Measurements from ENCODE around the gene UHRF2. TPM values are rescaled to one million over a fixed set of nuclear protein-coding genes. Genes with fewer than 3 reads are reported as not detected.

The UHRF2 gene
- total and polyA plus RNA-seq, 2 of the 13 experiments (the other 11 are each of a cell fraction or from before 2014, with no cell fraction given): 42.1 to 44.2 TPM

GRCh38 chr9:6413365-6414246 lies 607 bp downstream of the UHRF2 start (continued):
- no peak for TF ChIP-seq CEBPG (CRISPR knock-in tag; IDR thresholded peaks at IDR 0.05)
- TF ChIP-seq PTBP1 (IDR thresholded peaks at IDR 0.05; ENCODE audit: low read depth, low read length, poor library complexity, severe bottlenecking): no peak
- TF ChIP-seq SKI (IDR thresholded peaks at IDR 0.05; ENCODE audit: partially characterized antibody): no peak
- TF ChIP-seq ZNF672 (CRISPR knock-in tag; IDR thresholded peaks at IDR 0.05): no peak
- TF ChIP-seq XRCC5 (optimal IDR thresholded peaks at IDR 0.05; ENCODE audit: low read length): no peak
- TF ChIP-seq SMAD3 (CRISPR knock-in tag; IDR thresholded peaks at IDR 0.05): no peak
- no peak for TF ChIP-seq ZNF17 (CRISPR knock-in tag; IDR thresholded peaks at IDR 0.05)
- TF ChIP-seq, protein P1, sequence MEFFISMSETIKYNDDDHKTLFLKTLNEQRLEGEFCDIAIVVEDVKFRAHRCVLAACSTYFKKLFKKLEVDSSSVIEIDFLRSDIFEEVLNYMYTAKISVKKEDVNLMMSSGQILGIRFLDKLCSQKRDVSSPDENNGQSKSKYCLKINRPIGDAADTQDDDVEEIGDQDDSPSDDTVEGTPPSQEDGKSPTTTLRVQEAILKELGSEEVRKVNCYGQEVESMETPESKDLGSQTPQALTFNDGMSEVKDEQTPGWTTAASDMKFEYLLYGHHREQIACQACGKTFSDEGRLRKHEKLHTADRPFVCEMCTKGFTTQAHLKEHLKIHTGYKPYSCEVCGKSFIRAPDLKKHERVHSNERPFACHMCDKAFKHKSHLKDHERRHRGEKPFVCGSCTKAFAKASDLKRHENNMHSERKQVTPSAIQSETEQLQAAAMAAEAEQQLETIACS (CRISPR knock-in tag; IDR thresholded peaks at IDR 0.05): no peak; the same call in 1 of the 2 replicates
- 0 out of 2 replicates have a peak, but pooled peaks have one; percentile 26 for TF ChIP-seq AHDC1 (CRISPR knock-in tag; IDR thresholded peaks at IDR 0.05; ENCODE audit: borderline replicate concordance)
- no peak for TF ChIP-seq ZNF251 (CRISPR knock-in tag; IDR thresholded peaks at IDR 0.05)
- no peak for TF ChIP-seq KDM5A (IDR thresholded peaks at IDR 0.05; ENCODE audit: borderline replicate concordance, low read length)
- TF ChIP-seq DNMT3B (CRISPR knock-in tag; conservative IDR thresholded peaks at IDR 0.05): no peak
- TF ChIP-seq ZFP82 (CRISPR knock-in tag; IDR thresholded peaks at IDR 0.05; ENCODE audit: borderline replicate concordance): peak; percentile 81; the same call in 1 of the 2 replicates
- TF ChIP-seq RELA (CRISPR knock-in tag; IDR thresholded peaks at IDR 0.05): no peak
- no peak for TF ChIP-seq MAF1 (CRISPR knock-in tag; IDR thresholded peaks at IDR 0.05; ENCODE audit: borderline replicate concordance)
- TF ChIP-seq, protein P2, sequence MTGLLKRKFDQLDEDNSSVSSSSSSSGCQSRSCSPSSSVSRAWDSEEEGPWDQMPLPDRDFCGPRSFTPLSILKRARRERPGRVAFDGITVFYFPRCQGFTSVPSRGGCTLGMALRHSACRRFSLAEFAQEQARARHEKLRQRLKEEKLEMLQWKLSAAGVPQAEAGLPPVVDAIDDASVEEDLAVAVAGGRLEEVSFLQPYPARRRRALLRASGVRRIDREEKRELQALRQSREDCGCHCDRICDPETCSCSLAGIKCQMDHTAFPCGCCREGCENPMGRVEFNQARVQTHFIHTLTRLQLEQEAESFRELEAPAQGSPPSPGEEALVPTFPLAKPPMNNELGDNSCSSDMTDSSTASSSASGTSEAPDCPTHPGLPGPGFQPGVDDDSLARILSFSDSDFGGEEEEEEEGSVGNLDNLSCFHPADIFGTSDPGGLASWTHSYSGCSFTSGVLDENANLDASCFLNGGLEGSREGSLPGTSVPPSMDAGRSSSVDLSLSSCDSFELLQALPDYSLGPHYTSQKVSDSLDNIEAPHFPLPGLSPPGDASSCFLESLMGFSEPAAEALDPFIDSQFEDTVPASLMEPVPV (CRISPR knock-in tag; IDR thresholded peaks at IDR 0.05): no peak
- TF ChIP-seq MXD4 (CRISPR knock-in tag; IDR thresholded peaks at IDR 0.05): no peak
- TF ChIP-seq ZNF3 (CRISPR knock-in tag; IDR thresholded peaks at IDR 0.05): no peak
- TF ChIP-seq, protein P3, sequence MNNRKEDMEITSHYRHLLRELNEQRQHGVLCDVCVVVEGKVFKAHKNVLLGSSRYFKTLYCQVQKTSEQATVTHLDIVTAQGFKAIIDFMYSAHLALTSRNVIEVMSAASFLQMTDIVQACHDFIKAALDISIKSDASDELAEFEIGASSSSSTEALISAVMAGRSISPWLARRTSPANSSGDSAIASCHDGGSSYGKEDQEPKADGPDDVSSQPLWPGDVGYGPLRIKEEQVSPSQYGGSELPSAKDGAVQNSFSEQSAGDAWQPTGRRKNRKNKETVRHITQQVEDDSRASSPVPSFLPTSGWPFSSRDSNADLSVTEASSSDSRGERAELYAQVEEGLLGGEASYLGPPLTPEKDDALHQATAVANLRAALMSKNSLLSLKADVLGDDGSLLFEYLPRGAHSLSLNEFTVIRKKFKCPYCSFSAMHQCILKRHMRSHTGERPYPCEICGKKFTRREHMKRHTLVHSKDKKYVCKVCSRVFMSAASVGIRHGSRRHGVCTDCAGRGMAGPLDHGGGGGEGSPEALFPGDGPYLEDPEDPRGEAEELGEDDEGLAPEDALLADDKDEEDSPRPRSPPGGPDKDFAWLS (CRISPR knock-in tag; IDR thresholded peaks at IDR 0.05; ENCODE audit: borderline replicate concordance): no peak
